ENCODE results near the gene NAPEPLD. TPM values are rescaled to one million over a fixed set of nuclear protein-coding genes. Genes with fewer than 3 reads are reported as not detected.

NAPEPLD gene
- total RNA-seq, 4 donors from 2014 or later, result 20.3 to 46.7 (median 34.4) TPM

DNA sequence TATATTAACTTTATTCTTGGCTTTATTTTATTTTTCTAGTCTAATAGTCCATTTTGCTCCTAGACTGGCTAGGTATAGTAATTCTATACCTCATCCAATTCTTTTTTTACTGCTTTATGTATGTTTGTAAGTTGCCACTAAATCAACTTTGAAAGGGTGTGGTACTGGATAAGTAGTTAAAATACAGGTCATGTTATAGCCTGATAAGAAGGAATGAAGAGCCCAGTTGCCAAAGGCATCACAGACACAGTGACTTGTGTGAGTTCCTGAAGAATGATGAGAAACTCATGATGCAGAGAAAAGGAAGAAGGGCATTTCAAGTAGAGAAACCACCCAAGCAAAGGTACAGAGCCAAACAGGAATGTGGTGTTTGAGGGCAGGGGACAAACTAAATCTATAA is 27.3 kb downstream of the NAPEPLD start:
- TF ChIP-seq, protein P1, sequence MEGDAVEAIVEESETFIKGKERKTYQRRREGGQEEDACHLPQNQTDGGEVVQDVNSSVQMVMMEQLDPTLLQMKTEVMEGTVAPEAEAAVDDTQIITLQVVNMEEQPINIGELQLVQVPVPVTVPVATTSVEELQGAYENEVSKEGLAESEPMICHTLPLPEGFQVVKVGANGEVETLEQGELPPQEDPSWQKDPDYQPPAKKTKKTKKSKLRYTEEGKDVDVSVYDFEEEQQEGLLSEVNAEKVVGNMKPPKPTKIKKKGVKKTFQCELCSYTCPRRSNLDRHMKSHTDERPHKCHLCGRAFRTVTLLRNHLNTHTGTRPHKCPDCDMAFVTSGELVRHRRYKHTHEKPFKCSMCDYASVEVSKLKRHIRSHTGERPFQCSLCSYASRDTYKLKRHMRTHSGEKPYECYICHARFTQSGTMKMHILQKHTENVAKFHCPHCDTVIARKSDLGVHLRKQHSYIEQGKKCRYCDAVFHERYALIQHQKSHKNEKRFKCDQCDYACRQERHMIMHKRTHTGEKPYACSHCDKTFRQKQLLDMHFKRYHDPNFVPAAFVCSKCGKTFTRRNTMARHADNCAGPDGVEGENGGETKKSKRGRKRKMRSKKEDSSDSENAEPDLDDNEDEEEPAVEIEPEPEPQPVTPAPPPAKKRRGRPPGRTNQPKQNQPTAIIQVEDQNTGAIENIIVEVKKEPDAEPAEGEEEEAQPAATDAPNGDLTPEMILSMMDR (IDR thresholded peaks at IDR 0.05), result no peak
- TF ChIP-seq POLR2A (IDR thresholded peaks at IDR 0.05), result no peak
- Histone ChIP-seq H3K27me3 (no peaks in the 10 kb centered on the region), H3K27ac (no peak overlapping the region), H3K4me1 (no peaks in the 10 kb centered on the region), H3K9me3 (no peaks in the 10 kb centered on the region), H3K36me3 (peaks cover 8% of the 10 kb centered on the region in 2 donors), H3K4me3 (replicated peaks in 1 of 3) (no peak overlapping the region)
- no peak for DNase-seq
- intact Hi-C loops (cut with DNase I), result no loop called here

DNA sequence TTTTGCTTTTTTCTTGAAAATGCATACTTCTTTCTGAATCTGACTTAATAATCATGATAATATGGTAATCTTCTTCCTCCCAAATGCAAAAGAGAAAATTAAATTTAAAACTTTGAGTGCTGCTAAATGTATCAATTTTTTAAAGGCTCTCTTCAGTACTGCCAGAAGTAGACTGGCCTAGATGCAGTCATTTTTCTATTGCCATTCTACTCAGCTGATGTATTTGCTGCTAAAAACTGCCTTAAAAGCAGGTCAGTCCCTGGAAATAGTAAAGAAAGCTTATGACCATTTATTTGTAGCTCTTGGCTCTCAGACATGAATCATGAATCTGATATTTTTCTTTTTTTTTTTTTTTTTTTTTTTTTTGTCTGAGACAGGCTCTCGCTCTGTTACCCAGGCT is 28.5 kb downstream of the NAPEPLD start:
- Histone ChIP-seq H3K4me1 (no peaks in the 10 kb centered on the region), H3K9me3 (no peaks in the 10 kb centered on the region), H3K27ac (no peak overlapping the region), H3K27me3 (no peaks in the 10 kb centered on the region), H3K36me3 (peaks cover 5 to 8% of the 10 kb centered on the region in 2 donors), H3K4me3 (replicated peaks in 1 of 3) (no peak overlapping the region)
- no peak for TF ChIP-seq POLR2A (IDR thresholded peaks at IDR 0.05)
- intact Hi-C loops (cut with DNase I), result no loop called here
- WGBS, 2 donors, result 94 to 95% methylated on average over 1 of the region's 1 CpG
- no peak for DNase-seq

DNA sequence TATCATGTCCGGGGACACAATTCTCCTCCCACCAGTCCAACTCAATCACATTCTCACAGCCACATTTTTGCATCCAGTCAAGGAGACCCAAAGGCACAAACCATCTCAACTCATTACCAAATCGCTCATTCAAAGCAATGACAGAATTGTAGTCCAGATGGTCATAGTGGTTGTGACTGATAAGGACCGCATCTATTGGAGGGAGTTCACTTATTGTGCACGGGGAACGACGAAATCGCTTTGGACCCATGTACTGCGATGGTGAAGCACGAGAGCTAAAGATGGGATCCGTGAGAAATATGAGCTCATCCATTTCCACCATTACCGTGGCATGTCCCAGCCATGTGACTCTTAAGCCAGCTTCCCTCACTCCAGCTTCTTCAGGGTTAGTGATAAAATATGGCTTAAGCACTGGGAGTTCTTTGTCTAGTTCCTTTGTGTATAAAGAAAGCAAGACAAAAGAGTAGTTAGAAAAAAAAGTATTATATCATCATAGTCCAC is 29.1 kb downstream of the NAPEPLD start:
- intact Hi-C loops (cut with DNase I), result no loop called here
- 97 to 98% methylated on average over 11 of the region's 11 CpGs for WGBS, 2 donors
- H3K27ac ChIP-seq, result no peak overlapping the region
- TF ChIP-seq, protein P1 (IDR thresholded peaks at IDR 0.05), result no peak
- no peak for TF ChIP-seq POLR2A (IDR thresholded peaks at IDR 0.05)
- H3K4me3 ChIP-seq (replicated peaks in 1 of 3), result no peak overlapping the region
- H3K36me3 ChIP-seq, result peaks cover 5 to 8% of the 10 kb centered on the region in 2 donors
- no peaks in the 10 kb centered on the region for H3K4me1 ChIP-seq
- no peaks in the 10 kb centered on the region for H3K9me3 ChIP-seq
- no peak for DNase-seq
- no peaks in the 10 kb centered on the region for H3K27me3 ChIP-seq

DNA sequence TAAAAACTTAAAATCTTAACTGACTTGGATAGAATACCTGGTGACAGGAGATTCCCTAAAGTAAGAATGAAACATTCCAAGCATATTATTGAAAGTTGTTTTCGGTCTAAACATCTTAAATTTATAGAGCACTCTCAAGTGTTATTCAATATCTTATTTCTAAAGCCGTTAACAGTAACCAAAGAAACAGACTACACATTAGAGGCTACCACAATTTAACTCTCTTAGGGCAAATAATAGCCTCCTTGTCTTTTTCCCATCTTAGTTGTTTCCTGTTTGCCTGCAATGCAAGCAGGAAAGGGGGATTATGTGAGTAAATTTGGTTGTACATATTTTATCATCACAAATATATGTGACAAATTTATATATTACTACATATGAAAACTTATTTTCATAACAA is 31.4 kb downstream of the NAPEPLD start:
- Histone ChIP-seq H3K27me3 (no peaks in the 10 kb centered on the region), H3K36me3 (peaks cover 5 to 8% of the 10 kb centered on the region in 2 donors), H3K9me3 (no peaks in the 10 kb centered on the region), H3K4me3 (replicated peaks in 1 of 3) (no peak overlapping the region), H3K4me1 (no peaks in the 10 kb centered on the region), H3K27ac (no peak overlapping the region)
- intact Hi-C loops (cut with DNase I), result no loop called here
- no peak for DNase-seq
- no peak for TF ChIP-seq POLR2A (IDR thresholded peaks at IDR 0.05)
- TF ChIP-seq, protein P1 (IDR thresholded peaks at IDR 0.05), result no peak
- 91 to 97% methylated on average over 2 of the region's 2 CpGs for WGBS, 2 donors

DNA sequence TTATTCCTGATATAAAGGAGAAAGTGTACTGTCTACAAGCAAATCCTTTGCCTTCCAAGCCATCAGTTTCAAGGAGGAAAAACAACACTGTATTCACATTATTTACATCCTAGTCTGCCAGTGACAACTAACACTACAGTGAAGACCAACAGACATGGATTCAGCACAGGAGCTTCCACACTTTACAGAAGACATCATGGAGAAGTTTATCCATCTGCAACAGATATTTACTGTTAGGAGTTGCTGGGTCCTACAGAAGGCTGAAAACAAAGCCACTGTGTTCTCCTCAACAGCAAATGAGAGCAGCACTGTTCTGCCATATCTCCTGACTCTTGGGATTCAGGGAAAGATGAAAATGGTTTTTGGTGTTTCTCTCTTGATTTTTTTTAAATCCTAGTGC is 31.9 kb downstream of the NAPEPLD start:
- Histone ChIP-seq H3K27me3 (no peaks in the 10 kb centered on the region), H3K4me3 (replicated peaks in 1 of 3) (no peak overlapping the region), H3K36me3 (peaks cover 5 to 8% of the 10 kb centered on the region in 2 donors), H3K27ac (no peak overlapping the region), H3K9me3 (no peaks in the 10 kb centered on the region), H3K4me1 (no peaks in the 10 kb centered on the region)
- intact Hi-C loops (cut with DNase I), result no loop called here
- TF ChIP-seq, protein P1 (IDR thresholded peaks at IDR 0.05), result no peak
- no peak for TF ChIP-seq POLR2A (IDR thresholded peaks at IDR 0.05)
- DNase-seq, result no peak

DNA sequence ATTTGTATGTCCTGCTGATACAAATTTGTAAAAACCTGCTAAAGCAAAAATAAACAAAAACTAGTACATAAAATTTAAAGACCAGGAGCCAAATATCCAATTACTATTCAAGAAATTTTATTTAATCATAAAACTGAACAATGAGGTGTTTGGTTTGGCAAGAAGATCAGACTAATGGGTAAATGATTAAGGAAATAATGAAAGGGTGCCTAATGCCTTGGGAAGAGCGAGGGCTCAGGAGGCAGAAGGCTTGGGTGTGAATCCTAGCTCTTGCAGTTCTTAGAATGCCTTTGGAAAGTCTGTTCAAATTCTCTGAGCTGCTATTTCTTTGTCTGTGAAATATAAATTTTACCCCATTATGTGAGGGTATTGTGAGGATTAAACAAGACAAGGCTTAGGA is 32.4 kb downstream of the NAPEPLD start:
- Histone ChIP-seq H3K9me3 (no peaks in the 10 kb centered on the region), H3K4me3 (replicated peaks in 1 of 3) (no peak overlapping the region), H3K36me3 (peaks cover 5 to 8% of the 10 kb centered on the region in 2 donors), H3K4me1 (no peaks in the 10 kb centered on the region), H3K27me3 (no peaks in the 10 kb centered on the region), H3K27ac (no peak overlapping the region)
- intact Hi-C loops (cut with DNase I), result no loop called here
- 88 to 100% methylated on average over 1 of the region's 1 CpG for WGBS, 2 donors
- no peak for DNase-seq
- TF ChIP-seq POLR2A (IDR thresholded peaks at IDR 0.05), result no peak
- TF ChIP-seq, protein P1 (IDR thresholded peaks at IDR 0.05), result no peak
